GM12891 (cell line): Measurements from ENCODE around the gene DAPL1.

ENCODE experiments used
- PAX5 ChIP-seq: IDR thresholded peaks from 2 replicates; pipeline ENCODE4 v1.6.1; 2011; ENCODE audit warnings: low read length, moderate library complexity, mild to moderate bottlenecking; ENCODE audit not compliant: insufficient read depth, severe bottlenecking
- POLR2A ChIP-seq: IDR thresholded peaks from 2 replicates; pipeline ENCODE4 v1.6.1; 2011; ENCODE audit warnings: low read depth, low read length, control low read depth

DNA sequence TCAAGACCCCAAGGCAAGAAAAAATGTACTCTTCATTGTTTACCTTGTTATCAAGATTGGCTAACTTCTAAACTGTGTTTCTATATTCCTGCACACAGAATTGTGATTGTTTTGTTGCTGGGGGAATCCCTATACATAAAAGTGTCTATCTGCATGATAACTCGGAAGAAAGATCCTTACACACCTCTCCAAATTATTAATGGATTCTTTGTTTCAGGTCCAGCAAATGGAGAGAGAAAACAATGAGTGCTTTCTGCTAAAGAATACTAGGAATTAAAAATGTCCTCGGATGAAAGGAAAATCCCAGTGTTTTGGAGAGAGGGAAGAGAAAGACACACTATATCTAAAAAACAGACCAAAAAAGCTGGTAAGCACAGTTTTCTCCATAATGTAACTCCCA lies 6.2 kb upstream of the DAPL1 start:
- TF ChIP-seq POLR2A = no peak
- no peak for TF ChIP-seq PAX5
